Mesothelial cell of epicardium (in vitro differentiated cells): ENCODE measurements around the gene CHAD. TPM values are rescaled to one million over a fixed set of nuclear protein-coding genes. Genes with fewer than 3 reads are reported as not detected.
"Not testable (repeated sequence)": the region's sequence is repeated elsewhere in the genome, so short reads cannot be mapped to it uniquely, and the experiment has no call there.

Source experiments
- DNase-seq, 2 experiments: peaks; one replicate each; pipeline ENCODE4 v3.0.0; 2021; ENCODE audit warnings: low spot score in 2 of 2; ENCODE audit not compliant: unreplicated experiment in 2 of 2
- H3K27ac Mint-ChIP-seq: 2 replicates; pipeline ENCODE4 v1.8.0; 2021; ENCODE audit warnings: mixed read lengths
- H3K27me3 Mint-ChIP-seq: 2 replicates; pipeline ENCODE4 v1.8.0; 2021; ENCODE audit warnings: low read depth, mixed read lengths
- H3K36me3 Mint-ChIP-seq: 2 replicates; pipeline ENCODE4 v1.8.0; 2021; ENCODE audit warnings: mixed read lengths
- H3K4me1 Mint-ChIP-seq: 2 replicates; pipeline ENCODE4 v1.8.0; 2021; ENCODE audit warnings: mixed read lengths
- H3K4me3 Mint-ChIP-seq: 2 replicates; pipeline ENCODE4 v1.8.0; 2021; ENCODE audit warnings: mild to moderate bottlenecking, moderate library complexity, mixed read lengths
- H3K9me3 Mint-ChIP-seq: 2 replicates; pipeline ENCODE4 v1.8.0; 2021; ENCODE audit warnings: mixed read lengths
- CTCF ChIP-seq: fragments of 200-600 bp; sonication (generic); IDR thresholded peaks from one replicate; pipeline ENCODE4 v1.5.0; 2021; ENCODE audit warnings: antibody characterized with exemption; ENCODE audit not compliant: unreplicated experiment
- total RNA-seq: library from RNA; stranded (reverse); gene quantifications from 3 replicates; pipeline ENCODE4 v1.2.1, GENCODE V29; 2021

CHAD gene
- total RNA-seq, 1 donor from 2014 or later, result not detected

- no peak overlapping the region for H3K27ac Mint-ChIP-seq
- H3K4me3 Mint-ChIP-seq, result no peak overlapping the region
- DNase-seq, result no peak
- H3K9me3 Mint-ChIP-seq, result no peaks in the 10 kb centered on the region
- no peak for TF ChIP-seq CTCF
- H3K4me1 Mint-ChIP-seq, result peaks cover 37% of the 10 kb centered on the region
- H3K36me3 Mint-ChIP-seq, result peaks cover 2% of the 10 kb centered on the region
- no peaks in the 10 kb centered on the region for H3K27me3 Mint-ChIP-seq
These were observed 36.4 kb downstream of the CHAD start for GRCh38 chr17:50432125-50432762.

- no peak for TF ChIP-seq CTCF
- Mint-ChIP-seq H3K27me3 (no peaks in the 10 kb centered on the region), H3K36me3 (peaks cover 2% of the 10 kb centered on the region), H3K4me3 (no peak overlapping the region), H3K4me1 (peaks cover 45% of the 10 kb centered on the region), H3K27ac (peak overlapping the region; percentile 37), H3K9me3 (no peaks in the 10 kb centered on the region)
- no peak for DNase-seq
These were observed 37.7 kb downstream of the CHAD start for GRCh38 chr17:50430821-50431618.

- H3K36me3 Mint-ChIP-seq, result peaks cover 2% of the 10 kb centered on the region
- no peak for TF ChIP-seq CTCF
- peaks cover 54% of the 10 kb centered on the region for H3K4me1 Mint-ChIP-seq
- peak overlapping the region; percentile 2 for H3K4me3 Mint-ChIP-seq
- H3K27ac Mint-ChIP-seq, result peak overlapping the region; percentile 97
- no peaks in the 10 kb centered on the region for H3K27me3 Mint-ChIP-seq
- H3K9me3 Mint-ChIP-seq, result no peaks in the 10 kb centered on the region
- DNase-seq, result no peak
These were observed 38.9 kb downstream of the CHAD start for GRCh38 chr17:50429793-50430192.

GRCh38 chr17:50428831-50429424, 39.8 kb downstream of the CHAD start:
- no peaks in the 10 kb centered on the region for H3K36me3 Mint-ChIP-seq
- peak in 1 of 2 experiments; percentile 47 for DNase-seq
- no peak for TF ChIP-seq CTCF
- no peaks in the 10 kb centered on the region for H3K9me3 Mint-ChIP-seq
- H3K4me1 Mint-ChIP-seq, result peaks cover 63% of the 10 kb centered on the region
- H3K27me3 Mint-ChIP-seq, result no peaks in the 10 kb centered on the region
- peak overlapping the region; percentile 31 for H3K4me3 Mint-ChIP-seq
- H3K27ac Mint-ChIP-seq, result peak overlapping the region; percentile 97

GRCh38 chr17:50428126-50428525, 40.6 kb downstream of the CHAD start:
- peak overlapping the region; percentile 96 for H3K27ac Mint-ChIP-seq
- peak overlapping the region; percentile 73 for H3K4me3 Mint-ChIP-seq

More at GRCh38 chr17:50428126-50428525, 40.6 kb downstream of the CHAD start:
- DNase-seq, H3K9me3 Mint-ChIP-seq, H3K27me3 Mint-ChIP-seq, H3K36me3 Mint-ChIP-seq: not testable (repeated sequence)
- H3K4me1 Mint-ChIP-seq, result peaks cover 69% of the 10 kb centered on the region
